GM18867 (cell line): Measurements from ENCODE around the gene DOCK4.
A peak's percentile ranks its signal among the peaks of the same experiment; 100 is the strongest.

Source experiments
- ATAC-seq: cut with Tn5 transposase; IDR thresholded peaks from one replicate; pipeline ENCODE4 v1.9.1; 2021; ENCODE audit warnings: mild to moderate bottlenecking, moderate library complexity; ENCODE audit not compliant: unreplicated experiment

Gene DOCK4

DNA sequence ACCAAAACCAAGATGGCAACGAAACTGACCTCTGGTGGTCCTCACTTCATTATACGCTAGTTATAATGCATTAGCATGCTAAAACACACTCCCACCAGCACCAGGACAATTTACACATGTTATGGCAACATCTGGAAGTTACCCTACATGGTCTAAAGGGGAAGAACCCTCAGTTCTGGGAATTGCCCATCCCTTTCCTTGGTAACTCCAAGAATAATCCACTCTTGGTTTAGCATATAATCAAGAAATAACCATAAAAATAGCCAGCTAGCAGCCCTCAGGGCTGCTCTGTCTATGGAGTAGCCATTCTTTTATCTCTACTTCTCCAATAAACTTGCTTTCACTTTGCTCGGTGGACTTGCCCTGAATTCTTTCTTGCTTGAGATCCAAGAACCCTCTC, 191.1 kb downstream of the DOCK4 start:
- ATAC-seq, result no peak

DNA sequence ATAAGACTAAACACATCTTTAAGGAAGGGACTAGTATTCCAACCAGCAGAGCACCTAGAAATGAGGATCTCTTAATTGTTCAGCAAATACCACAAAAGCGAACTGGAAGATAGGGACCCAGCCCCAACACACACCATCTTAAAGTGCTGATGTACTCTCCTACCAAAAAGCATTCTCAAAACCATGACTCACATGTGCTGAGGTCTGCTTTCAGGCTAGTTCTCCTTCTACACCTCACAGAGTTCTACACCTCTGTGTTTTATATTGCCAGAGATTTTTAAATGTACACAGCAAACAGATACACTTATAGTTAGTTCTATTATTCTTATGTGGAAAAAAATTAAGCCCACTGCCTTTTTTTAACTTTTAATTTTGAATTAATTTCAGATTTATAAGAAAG, 191.9 kb downstream of the DOCK4 start:
- ATAC-seq, result no peak

DNA sequence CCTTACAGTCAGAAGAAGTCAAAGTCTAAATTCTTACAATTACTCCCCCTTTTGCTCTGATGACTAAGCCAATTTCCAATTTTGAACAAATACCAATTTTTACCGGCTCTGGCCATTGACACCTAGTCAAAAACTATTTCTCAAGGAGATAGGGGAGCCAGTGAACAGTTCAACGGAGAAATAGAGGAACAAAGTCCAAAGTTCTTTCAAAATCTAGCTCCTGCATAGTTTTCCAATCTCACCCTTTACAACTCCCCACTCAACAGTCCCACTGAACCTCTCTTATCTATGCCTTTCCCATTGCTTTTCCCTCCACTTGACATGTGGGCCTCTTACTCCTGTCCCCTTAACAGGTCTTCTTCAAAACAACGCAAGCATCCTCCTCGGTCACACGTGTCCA, 192.9 kb downstream of the DOCK4 start:
- ATAC-seq, result no peak

DNA sequence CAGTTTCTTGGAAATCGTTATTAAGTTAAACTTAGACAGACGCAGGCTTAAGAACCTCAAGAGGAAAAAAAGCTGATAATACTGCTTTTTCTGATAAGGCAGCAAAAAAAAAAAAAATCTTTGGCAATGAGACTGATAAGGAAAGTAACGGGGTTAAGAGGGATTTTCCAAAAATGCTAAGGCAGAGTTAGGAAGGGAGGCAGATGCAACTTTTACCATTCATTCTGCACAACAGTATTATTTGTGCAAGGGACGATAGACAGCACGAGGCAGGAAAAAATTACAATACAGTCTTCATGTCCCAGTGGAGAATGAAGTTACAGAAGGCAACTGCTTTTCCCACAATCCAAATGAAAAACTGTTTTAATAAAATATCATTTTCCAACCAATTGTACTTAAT, 194.0 kb downstream of the DOCK4 start:
- ATAC-seq, result no peak

- no peak for ATAC-seq
Measured at GRCh38 chr7:112010994-112011393, 195.2 kb downstream of the DOCK4 start.

DNA sequence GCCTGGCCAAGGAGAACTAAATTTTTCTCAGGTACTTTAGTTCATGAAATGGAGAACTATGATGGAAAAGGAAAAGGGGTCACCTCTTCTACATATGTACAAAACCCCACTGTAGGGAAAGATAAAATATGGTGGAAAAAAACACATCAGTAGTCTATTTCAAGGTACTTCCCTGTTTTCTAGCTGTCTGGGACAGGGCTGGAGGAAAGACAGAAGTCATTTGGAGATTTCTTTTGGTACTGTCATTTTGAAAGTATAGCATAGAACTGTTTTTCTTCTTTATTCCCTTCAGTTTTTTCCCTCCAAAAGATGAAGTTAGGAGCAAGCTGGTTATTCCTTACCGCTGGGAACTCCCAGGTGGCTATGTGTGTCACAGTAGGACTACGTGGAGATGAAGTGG, 196.1 kb downstream of the DOCK4 start:
- ATAC-seq, result no peak

DNA sequence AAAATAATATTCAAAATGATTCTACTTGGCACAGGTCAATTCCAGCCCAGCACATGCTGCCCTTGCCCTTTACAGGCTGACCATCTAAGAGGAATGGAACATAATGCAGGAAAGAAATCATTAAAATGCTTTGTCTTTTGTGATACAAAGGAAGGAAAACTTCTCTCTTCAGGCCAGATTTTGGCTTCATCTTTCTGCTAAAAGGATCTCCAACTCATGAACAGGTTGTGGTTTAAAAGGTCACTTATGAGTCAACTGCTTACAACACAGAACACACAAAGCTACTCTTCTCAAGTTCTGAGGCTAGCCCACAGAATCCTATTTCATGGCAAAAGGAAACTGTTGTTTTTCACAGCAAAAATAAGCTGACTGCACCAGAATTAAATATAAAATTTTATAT, 197.1 kb downstream of the DOCK4 start:
- peak; percentile 72 for ATAC-seq

DNA sequence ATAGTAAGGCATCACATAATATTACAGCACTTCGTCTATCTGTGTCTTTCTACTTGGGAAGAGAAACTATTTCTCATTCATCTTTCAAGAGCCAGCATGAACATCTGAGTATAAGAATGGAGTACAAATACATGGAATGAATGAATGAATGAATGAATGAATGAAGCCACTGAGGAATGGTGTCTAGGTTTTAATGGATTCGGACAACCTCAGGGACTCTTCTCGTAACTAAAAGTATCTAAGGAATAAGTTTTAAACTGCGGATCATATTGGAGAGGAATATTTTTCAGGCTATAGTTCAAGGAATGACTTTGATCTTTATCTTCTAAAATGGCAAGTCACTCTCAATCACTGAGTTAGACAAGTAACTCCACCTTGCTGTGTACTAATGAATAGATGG, 199.0 kb downstream of the DOCK4 start:
- no peak for ATAC-seq

DNA sequence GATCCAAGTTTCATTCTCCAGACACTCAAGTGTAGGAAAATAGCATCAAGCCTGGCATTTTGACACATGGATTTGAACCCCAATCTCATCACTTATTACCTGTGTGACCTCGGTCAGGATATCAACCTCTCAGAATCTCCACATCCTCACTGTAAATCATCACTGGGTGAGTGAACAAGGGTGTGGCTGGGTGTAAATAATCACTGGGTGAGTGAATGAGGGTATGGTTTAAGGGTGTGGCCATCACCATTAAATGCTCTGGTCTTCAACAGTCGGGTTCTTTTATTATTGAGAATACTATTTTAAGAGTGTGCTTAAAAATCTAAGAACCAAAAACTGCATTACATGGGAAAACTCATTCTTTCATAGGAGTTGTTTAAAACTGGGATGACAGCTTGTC, 200.1 kb downstream of the DOCK4 start:
- ATAC-seq, result no peak

DNA sequence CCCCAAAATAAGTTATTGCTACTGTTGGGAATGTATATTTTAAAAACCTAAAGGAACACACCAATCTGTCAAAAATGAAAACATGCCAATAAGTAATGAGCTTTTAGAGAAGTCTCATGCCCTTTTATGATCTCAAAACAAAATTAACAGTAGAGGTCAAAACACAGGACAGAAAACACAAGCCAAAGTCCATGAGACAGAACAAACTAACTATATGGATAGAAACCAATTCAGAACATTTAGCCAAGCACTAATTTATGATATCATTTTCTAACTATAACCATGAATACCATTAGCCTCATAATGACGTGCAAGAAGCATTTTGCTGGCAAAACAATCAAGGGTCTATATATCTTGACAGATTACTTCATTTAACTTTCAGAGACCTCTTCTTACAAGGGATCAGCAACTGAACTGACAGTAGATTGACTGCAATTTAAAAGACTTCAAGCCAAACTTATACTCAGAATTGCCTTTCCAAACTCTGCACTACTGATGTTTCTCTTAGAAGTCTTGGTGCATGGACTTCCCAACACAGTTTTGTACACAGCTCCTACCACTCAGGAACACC, 200.9 kb downstream of the DOCK4 start:
- no peak for ATAC-seq

DNA sequence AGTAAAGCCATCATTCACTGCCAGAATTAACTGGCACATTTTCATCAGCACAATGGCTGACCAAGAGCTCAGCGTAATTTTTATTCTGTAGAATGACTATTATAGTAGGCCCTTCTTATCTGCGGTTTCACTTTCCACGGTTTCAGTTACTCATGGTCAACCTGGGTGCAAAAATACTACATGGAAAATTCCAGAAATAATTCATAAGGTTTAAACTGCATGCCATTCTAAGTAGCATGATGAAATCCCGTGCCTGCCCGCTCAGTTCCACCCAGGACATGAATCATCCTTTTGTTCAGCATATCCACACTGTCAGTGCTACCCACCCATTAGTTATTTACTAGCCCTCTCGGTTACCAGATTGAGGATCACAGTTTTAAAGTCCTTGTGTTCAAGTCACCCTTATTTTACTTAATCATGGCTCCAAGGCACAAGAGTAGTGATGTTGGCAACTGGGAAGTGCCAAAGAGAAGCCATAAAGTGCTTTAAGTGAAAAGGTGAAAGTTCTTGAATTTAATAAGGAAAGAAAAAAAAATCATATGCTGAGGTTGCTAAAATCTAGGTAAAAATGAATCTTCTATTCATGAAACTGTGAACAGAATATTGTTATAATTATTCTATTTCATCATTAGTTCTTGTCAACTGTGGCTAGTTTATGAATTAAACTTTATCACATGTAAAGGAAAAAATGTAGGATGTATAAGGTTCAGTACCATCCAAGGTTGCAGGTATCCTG, 204.9 kb downstream of the DOCK4 start:
- ATAC-seq, result no peak

GRCh38 chr7:111998326-111998725, 207.9 kb downstream of the DOCK4 start:
- no peak for ATAC-seq

DNA sequence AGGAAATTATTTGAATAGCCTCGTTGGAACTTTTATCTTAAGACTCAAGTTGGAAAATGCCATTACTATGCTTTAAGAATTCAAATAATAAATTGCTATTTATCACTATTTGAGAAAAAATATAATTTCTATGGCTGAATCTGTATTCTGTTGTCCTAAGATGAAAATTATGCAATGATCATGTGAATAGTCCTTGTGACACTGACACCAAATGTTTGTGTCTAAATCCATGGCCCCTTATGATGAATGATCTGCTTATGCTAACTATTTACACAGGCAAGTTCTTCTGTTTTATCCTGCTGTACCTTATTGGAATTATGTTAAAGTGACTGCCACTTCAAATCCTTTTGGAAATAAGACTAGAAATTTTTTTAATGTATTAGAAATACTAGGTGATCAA, 208.7 kb downstream of the DOCK4 start:
- ATAC-seq, result no peak

DNA sequence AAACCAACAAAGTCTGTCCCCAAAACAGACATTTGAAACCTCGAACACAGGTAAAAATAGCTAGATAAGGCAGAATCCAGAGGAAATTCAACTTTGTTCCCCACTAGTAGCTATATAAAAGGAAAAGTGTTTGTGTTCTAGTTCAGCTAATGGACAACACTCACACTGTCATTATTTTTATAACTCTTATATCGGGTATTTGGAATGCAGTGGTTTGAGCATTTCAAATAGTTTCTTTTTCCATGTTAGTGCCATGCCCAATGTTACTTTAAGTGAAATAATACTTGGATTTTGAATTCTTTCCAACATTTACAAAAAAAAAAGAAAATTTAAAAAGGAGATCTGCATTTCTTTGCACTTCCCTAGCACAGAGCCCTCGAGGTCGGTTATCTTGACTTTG, 213.6 kb downstream of the DOCK4 start:
- ATAC-seq, result no peak

DNA sequence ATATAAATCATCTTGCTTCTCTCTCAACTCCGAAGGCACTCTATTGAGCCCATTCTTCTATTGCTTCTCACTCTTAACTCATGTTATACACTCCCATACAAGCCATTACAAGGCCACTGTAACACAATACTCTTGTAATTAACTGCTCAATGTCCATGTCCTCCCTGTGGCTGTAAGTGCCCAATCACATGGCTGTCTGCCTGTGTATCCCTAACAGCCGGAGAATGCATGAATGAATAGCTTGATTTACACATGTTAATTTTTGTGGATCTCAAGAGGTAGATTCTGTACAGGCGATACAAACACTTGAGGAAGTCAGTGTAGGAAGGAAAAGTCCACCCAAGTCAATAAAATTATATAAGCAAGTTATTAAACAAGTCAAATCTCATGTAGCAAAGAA, 215.6 kb downstream of the DOCK4 start:
- no peak for ATAC-seq

- no peak for ATAC-seq
Measured at GRCh38 chr7:111987886-111988285, 218.3 kb downstream of the DOCK4 start.

DNA sequence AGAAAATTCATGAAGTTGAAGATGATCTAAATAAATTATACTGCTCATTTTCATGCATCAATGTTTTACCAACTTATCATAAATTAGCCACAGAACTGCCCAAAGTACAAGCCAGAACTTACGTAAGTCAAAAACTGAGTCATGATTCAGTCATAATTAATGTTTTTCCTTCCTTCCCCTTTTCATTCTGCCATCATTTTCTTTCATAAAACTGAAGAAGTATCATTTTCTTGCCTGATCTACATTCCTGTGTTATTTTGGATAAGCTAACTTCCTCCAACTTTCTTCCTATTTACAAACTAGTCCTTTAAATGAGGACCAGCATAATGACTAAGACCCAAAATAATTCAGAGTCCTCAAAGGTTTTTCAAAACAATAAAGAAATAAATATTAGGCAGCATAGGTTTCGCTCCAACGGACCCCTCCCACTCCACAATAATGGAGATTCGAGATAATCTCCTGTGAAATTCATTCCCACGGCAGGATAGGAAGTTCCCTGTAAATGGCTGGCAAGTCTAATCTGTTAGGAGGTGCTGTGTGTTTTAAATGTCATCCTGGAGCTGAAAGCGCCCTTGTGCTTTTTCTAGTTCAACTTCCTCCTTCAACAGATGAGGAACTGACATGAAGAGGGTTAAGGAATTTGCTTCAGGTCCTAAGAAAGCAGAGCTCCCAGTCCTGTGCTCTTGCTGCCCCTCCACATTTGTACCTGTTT, 218.9 kb downstream of the DOCK4 start:
- no peak for ATAC-seq

DNA sequence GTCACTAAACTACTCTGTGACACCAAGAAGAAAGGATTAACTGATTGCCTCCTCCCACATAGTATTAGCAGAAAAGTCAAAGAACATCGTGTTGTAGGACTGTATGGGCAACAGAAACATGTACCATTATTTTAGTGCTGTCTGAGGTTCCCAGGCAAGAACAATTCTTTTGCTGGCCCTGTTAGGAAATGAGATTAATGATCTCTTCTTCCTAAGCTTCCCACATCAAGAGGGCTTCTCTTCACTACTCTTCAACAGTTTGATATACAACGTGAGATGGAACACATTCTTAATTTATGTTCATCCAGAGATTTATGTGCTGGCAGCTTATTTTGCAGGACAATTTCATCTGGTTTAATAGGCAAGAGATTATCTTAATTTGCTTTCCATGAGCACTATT, 219.6 kb downstream of the DOCK4 start:
- no peak for ATAC-seq

- ATAC-seq, result no peak
Measured at GRCh38 chr7:111985798-111986197, 220.4 kb downstream of the DOCK4 start.

- ATAC-seq, result no peak
Measured at GRCh38 chr7:111982804-111983203, 223.4 kb downstream of the DOCK4 start.

DNA sequence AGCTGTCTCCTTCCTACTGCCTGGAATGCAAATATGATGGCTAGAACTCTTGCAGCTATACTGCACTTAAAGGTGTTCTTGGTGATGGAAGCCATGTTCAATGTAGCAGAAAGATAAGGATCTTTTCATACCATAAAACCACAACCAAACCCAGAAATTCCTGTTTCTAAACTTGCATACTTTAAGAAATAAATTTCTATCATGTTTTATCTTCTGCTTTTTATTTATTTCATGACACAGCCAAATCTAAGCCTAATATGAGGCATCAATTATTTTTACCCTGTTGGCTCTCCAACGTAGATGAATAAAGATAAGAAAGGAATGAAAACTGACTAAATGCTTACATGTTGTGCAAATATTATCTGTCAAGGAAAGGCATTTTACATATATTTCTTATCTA, 224.1 kb downstream of the DOCK4 start:
- no peak for ATAC-seq

DNA sequence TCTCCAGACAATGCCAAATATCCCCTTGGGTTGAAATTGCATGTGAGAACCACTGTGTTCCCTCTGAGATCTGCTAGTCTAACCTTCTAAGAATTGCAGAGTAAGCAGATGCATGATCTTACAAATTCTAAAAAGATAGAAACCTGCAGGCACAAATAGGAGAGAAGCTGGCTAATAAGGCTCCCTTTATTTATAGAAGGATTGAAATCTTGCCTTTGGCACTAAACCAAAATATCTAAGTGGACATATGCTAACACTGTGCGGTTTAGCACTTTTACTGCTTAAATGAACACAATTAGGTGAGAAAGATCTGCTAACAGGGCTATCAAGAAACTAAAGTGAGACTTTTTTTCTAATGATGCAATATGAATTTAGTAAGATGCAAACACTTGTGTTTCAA, 225.5 kb downstream of the DOCK4 start:
- no peak for ATAC-seq
